Activated CD4-positive, alpha-beta T cell treated with anti-CD3 and anti-CD28 coated beads for 36 hours (primary cell): ENCODE results near the gene NEURL3. TPM values are rescaled to one million over a fixed set of nuclear protein-coding genes. Genes with fewer than 3 reads are reported as not detected.

Source experiments
- ATAC-seq: fragments of 200-7000 bp; cut with Tn5 transposase; one replicate; pipeline ENCODE4 v1.10.0; 2021; ENCODE audit warnings: mild to moderate bottlenecking, moderate library complexity
- CTCF ChIA-PET: fragments of 350-600 bp; sonication (Branson Sonifier 250); formaldehyde crosslinking; loops from one replicate; lab custom pipeline; 2021; ENCODE audit warnings: antibody characterized with exemption; lab: Charles Lee
- POLR2A ChIA-PET: fragments of 350-600 bp; sonication (Branson Sonifier 250); formaldehyde crosslinking; loops from one replicate; lab custom pipeline; 2021; ENCODE audit warnings: antibody characterized with exemption, inconsistent platforms; lab: Charles Lee
- DNase-seq: peaks from one replicate; pipeline ENCODE4 v3.0.0-alpha.2; 2020
- H3K27ac Mint-ChIP-seq: one replicate; pipeline ENCODE4 v1.8.0; 2021; ENCODE audit warnings: mixed read lengths
- H3K27me3 Mint-ChIP-seq: one replicate; pipeline ENCODE4 v1.8.0; 2021; ENCODE audit warnings: mixed read lengths
- H3K36me3 Mint-ChIP-seq: one replicate; pipeline ENCODE4 v1.8.0; 2021; ENCODE audit warnings: low read depth, mixed read lengths
- H3K4me1 Mint-ChIP-seq: one replicate; pipeline ENCODE4 v1.8.0; 2021; ENCODE audit warnings: mixed read lengths
- H3K4me3 Mint-ChIP-seq: one replicate; pipeline ENCODE4 v1.8.0; 2021; ENCODE audit warnings: mild to moderate bottlenecking, moderate library complexity, mixed read lengths
- H3K9me3 Mint-ChIP-seq: one replicate; pipeline ENCODE4 v1.8.0; 2021; ENCODE audit warnings: low read depth, mixed read lengths
- intact Hi-C, 2 experiments: fragments of 100-400 bp; cut with DNase I in 1 of 2; cut with micrococcal nuclease in 1 of 2; formaldehyde crosslinking; loops; one replicate each; pipeline versions ENCODE4 v1.14.2 to v1.15.1; 2022 to 2024; cut with DNase I, micrococcal nuclease
- total RNA-seq, 2 experiments: library from RNA; stranded (reverse); gene quantifications; one replicate each; pipeline ENCODE4 v1.2.3, GENCODE V29; 2021

Gene NEURL3
- total RNA-seq, 2 experiments from 2014 or later = 0.33 to 0.41 TPM

- intact Hi-C loops = loop anchor here (1.0 to 10.0 kb wide), 5 partner anchors 46 to 1932 kb away; partner anchors contain the start of genes KANSL3 (in 2 of the 2) and LMAN2L (in 1 of the 2)
- peak; percentile 11 for DNase-seq
- no peaks in the 10 kb centered on the region for H3K9me3 Mint-ChIP-seq
These were observed 27.6 kb upstream of the NEURL3 start for GRCh38 chr2:96532641-96533291.

GRCh38 chr2:96531872-96532505, 26.8 kb upstream of the NEURL3 start:
- H3K9me3 Mint-ChIP-seq = no peaks in the 10 kb centered on the region
- H3K4me1 Mint-ChIP-seq = peaks cover 78% of the 10 kb centered on the region
- peak overlapping the region; percentile 98 for H3K27ac Mint-ChIP-seq
- no peaks in the 10 kb centered on the region for H3K27me3 Mint-ChIP-seq
- intact Hi-C loops = loop anchor here (1.0 to 10.0 kb wide), 5 partner anchors 46 to 1933 kb away; partner anchors contain the start of genes KANSL3 (in 2 of the 2) and LMAN2L (in 1 of the 2)
- ChIA-PET CTCF (interaction anchor here (0.9 to 2.3 kb wide), 8 partner anchors 9 to 51 kb away, joined by 3 to 8 read pairs (median 4); no protein-coding TSS in a partner anchor), POLR2A (interaction anchor here (0.6 to 1.0 kb wide), 5 partner anchors 22 to 324 kb away, joined by 3 to 6 read pairs (median 3); partner anchors contain the start of genes ITPRIPL1, KANSL3 and STARD7)
- ATAC-seq (peak; percentile 43), DNase-seq (peak; percentile 96)
- H3K4me3 Mint-ChIP-seq = peak overlapping the region; percentile 52
- peaks cover under 1% of the 10 kb centered on the region for H3K36me3 Mint-ChIP-seq

More at GRCh38 chr2:96532641-96533291, 27.6 kb upstream of the NEURL3 start:
- H3K36me3 Mint-ChIP-seq = peaks cover 7% of the 10 kb centered on the region
- no peak overlapping the region for H3K4me3 Mint-ChIP-seq
- peaks cover 76% of the 10 kb centered on the region for H3K4me1 Mint-ChIP-seq
- CTCF ChIA-PET = interaction anchor here (1.0 to 1.9 kb wide), 8 partner anchors 10 to 287 kb away, joined by 3 to 10 read pairs (median 4); no protein-coding TSS in a partner anchor
- H3K27ac Mint-ChIP-seq = peak overlapping the region; percentile 98
- ATAC-seq = no peak
- POLR2A ChIA-PET = interaction anchor here (1.0 kb wide), 1 partner anchor 208 kb away, joined by 3 read pairs; the partner anchor contains the start of gene ITPRIPL1
- no peaks in the 10 kb centered on the region for H3K27me3 Mint-ChIP-seq

GRCh38 chr2:96531366-96531765, 26.2 kb upstream of the NEURL3 start:
- ATAC-seq = no peak

GRCh38 chr2:96530474-96531357, 25.6 kb upstream of the NEURL3 start:
- ChIA-PET CTCF (interaction anchor here (0.7 to 2.3 kb wide), 5 partner anchors 9 to 272 kb away, joined by 3 to 8 read pairs (median 3); no protein-coding TSS in a partner anchor), POLR2A (interaction anchor here (0.6 to 6.2 kb wide), 3 partner anchors 9 to 429 kb away, joined by 3 to 144 read pairs (median 3); partner anchors contain the start of genes ARID5A and KANSL3)
- H3K4me3 Mint-ChIP-seq = peak overlapping the region; percentile 30
- DNase-seq (peak; percentile 47), ATAC-seq (no peak)
- H3K4me1 Mint-ChIP-seq = peaks cover 84% of the 10 kb centered on the region
- intact Hi-C loops = loop anchor here in 1 of 2 experiments (5.0 to 10.0 kb wide), 2 partner anchors 107 to 1934 kb away; partner anchors contain the start of gene KANSL3
- H3K9me3 Mint-ChIP-seq = no peaks in the 10 kb centered on the region
- H3K27me3 Mint-ChIP-seq = peaks cover 2% of the 10 kb centered on the region
- H3K27ac Mint-ChIP-seq = peak overlapping the region; percentile 98
- no peaks in the 10 kb centered on the region for H3K36me3 Mint-ChIP-seq

More at GRCh38 chr2:96531366-96531765, 26.2 kb upstream of the NEURL3 start:
- Mint-ChIP-seq H3K4me3 (peak overlapping the region; percentile 52), H3K36me3 (no peaks in the 10 kb centered on the region), H3K27ac (peak overlapping the region; percentile 98), H3K27me3 (no peaks in the 10 kb centered on the region), H3K4me1 (peaks cover 84% of the 10 kb centered on the region), H3K9me3 (no peaks in the 10 kb centered on the region)
- POLR2A ChIA-PET = interaction anchor here (0.6 to 6.2 kb wide), 4 partner anchors 8 to 428 kb away, joined by 3 to 144 read pairs (median 3); partner anchors contain the start of genes ARID5A, ITPRIPL1 and KANSL3
- peak; percentile 7 for DNase-seq
- intact Hi-C loops = loop anchor here in 1 of 2 experiments (5.0 to 10.0 kb wide), 2 partner anchors 106 to 1933 kb away; partner anchors contain the start of gene KANSL3
- CTCF ChIA-PET = interaction anchor here (0.7 to 2.3 kb wide), 9 partner anchors 9 to 51 kb away, joined by 3 to 8 read pairs (median 3); no protein-coding TSS in a partner anchor

- no peak for DNase-seq
- Mint-ChIP-seq H3K9me3 (no peaks in the 10 kb centered on the region), H3K4me3 (peak overlapping the region; percentile 14), H3K27me3 (peaks cover 2% of the 10 kb centered on the region), H3K4me1 (peaks cover 84% of the 10 kb centered on the region), H3K27ac (peak overlapping the region; percentile 98), H3K36me3 (no peaks in the 10 kb centered on the region)
- intact Hi-C loops = loop anchor here in 1 of 2 experiments (5.0 to 10.0 kb wide), 2 partner anchors 107 to 1935 kb away; partner anchors contain the start of gene KANSL3
- POLR2A ChIA-PET = interaction anchor here (6.2 kb wide), 1 partner anchor 9 kb away, joined by 144 read pairs; the partner anchor contains the start of gene ARID5A
- ATAC-seq = no peak
- CTCF ChIA-PET = interaction anchor here (0.7 to 2.3 kb wide), 3 partner anchors 21 to 272 kb away, joined by 3 to 8 read pairs (median 6); no protein-coding TSS in a partner anchor
These were observed 24.9 kb upstream of the NEURL3 start for GRCh38 chr2:96530144-96530430.

GRCh38 chr2:96529376-96530143, 24.4 kb upstream of the NEURL3 start:
- peaks cover 2% of the 10 kb centered on the region for H3K27me3 Mint-ChIP-seq
- peak overlapping the region; percentile 98 for H3K27ac Mint-ChIP-seq
- no peak for ATAC-seq
- H3K4me3 Mint-ChIP-seq = peak overlapping the region; percentile 76
- intact Hi-C loops = loop anchor here (2.0 to 10.0 kb wide), 4 partner anchors 108 to 1935 kb away; partner anchors contain the start of genes CNNM3 (in 1 of the 2) and KANSL3 (in 1 of the 2)
- no peak for DNase-seq
- ChIA-PET POLR2A (interaction anchor here (6.2 kb wide), 1 partner anchor 10 kb away, joined by 144 read pairs; the partner anchor contains the start of gene ARID5A), CTCF (interaction anchor here (0.7 to 2.3 kb wide), 3 partner anchors 20 to 273 kb away, joined by 3 to 8 read pairs (median 6); no protein-coding TSS in a partner anchor)
- no peaks in the 10 kb centered on the region for H3K9me3 Mint-ChIP-seq
- peaks cover 89% of the 10 kb centered on the region for H3K4me1 Mint-ChIP-seq
- no peaks in the 10 kb centered on the region for H3K36me3 Mint-ChIP-seq

GRCh38 chr2:96528700-96529375, 23.7 kb upstream of the NEURL3 start:
- Mint-ChIP-seq H3K4me3 (peak overlapping the region; percentile 76), H3K36me3 (no peaks in the 10 kb centered on the region), H3K9me3 (no peaks in the 10 kb centered on the region), H3K4me1 (peaks cover 91% of the 10 kb centered on the region), H3K27ac (peak overlapping the region; percentile 98), H3K27me3 (peaks cover 2% of the 10 kb centered on the region)
- ATAC-seq (no peak), DNase-seq (no peak)
- intact Hi-C loops = loop anchor here (1.0 to 5.0 kb wide), 5 partner anchors 7 to 381 kb away; partner anchors contain the start of genes ARID5A (in 2 of the 2) and CNNM3 (in 1 of the 2)
- CTCF ChIA-PET = interaction anchor here (0.6 to 2.9 kb wide), 9 partner anchors 9 to 235 kb away, joined by 3 to 30 read pairs (median 5); partner anchors contain the start of genes ARID5A and NCAPH
- POLR2A ChIA-PET = interaction anchor here (0.5 to 6.2 kb wide), 7 partner anchors 11 to 386 kb away, joined by 3 to 144 read pairs (median 3); partner anchors contain the start of gene ARID5A

- Mint-ChIP-seq H3K4me1 (peaks cover 90% of the 10 kb centered on the region), H3K36me3 (no peaks in the 10 kb centered on the region), H3K9me3 (no peaks in the 10 kb centered on the region), H3K27me3 (peaks cover 2% of the 10 kb centered on the region), H3K27ac (peak overlapping the region; percentile 98), H3K4me3 (peak overlapping the region; percentile 76)
- DNase-seq (peak; percentile 91), ATAC-seq (peak; percentile 65)
- CTCF ChIA-PET = interaction anchor here (0.6 to 2.9 kb wide), 8 partner anchors 10 to 235 kb away, joined by 3 to 30 read pairs (median 5); partner anchors contain the start of genes ARID5A and NCAPH
- POLR2A ChIA-PET = interaction anchor here (0.5 to 6.2 kb wide), 9 partner anchors 11 to 385 kb away, joined by 3 to 144 read pairs (median 3); partner anchors contain the start of gene ARID5A
- intact Hi-C loops = loop anchor here (1.0 to 5.0 kb wide), 5 partner anchors 8 to 380 kb away; partner anchors contain the start of genes ARID5A (in 2 of the 2) and CNNM3 (in 1 of the 2)
These were observed 23.0 kb upstream of the NEURL3 start for GRCh38 chr2:96528006-96528699.
